Prostate gland (tissue), 2 donors: Measurements from ENCODE around the gene TUBB.

Experiments
- POLR2A ChIP-seq: fragments of 450-650 bp; IDR thresholded peaks from one replicate; pipeline ENCODE4 v1.6.1; 2016; ENCODE audit warnings: antibody characterized with exemption, mild to moderate bottlenecking
- POLR2AphosphoS5 ChIP-seq: sonication (generic); formaldehyde crosslinking; IDR thresholded peaks from one replicate; pipeline ENCODE4 v1.6.1; 2017; ENCODE audit warnings: antibody characterized with exemption
- TF ChIP-seq, protein P1 (sequence below), 4 experiments: fragments of 200-600 bp in 2 of 4; fragments of 450-650 bp in 2 of 4; sonication (generic) in 2 of 4; IDR thresholded peaks; 1 replicate in 3 of 4; 2 replicates in 1 of 4; pipeline ENCODE4 v1.5.1; 2016 to 2019; ENCODE audit warnings: antibody characterized with exemption in 4 of 4, mild to moderate bottlenecking in 2 of 4, moderate library complexity in 2 of 4

GRCh38 chr6:30767944-30768301 is 47.8 kb downstream of the TUBB start:
- TF ChIP-seq, protein P1, sequence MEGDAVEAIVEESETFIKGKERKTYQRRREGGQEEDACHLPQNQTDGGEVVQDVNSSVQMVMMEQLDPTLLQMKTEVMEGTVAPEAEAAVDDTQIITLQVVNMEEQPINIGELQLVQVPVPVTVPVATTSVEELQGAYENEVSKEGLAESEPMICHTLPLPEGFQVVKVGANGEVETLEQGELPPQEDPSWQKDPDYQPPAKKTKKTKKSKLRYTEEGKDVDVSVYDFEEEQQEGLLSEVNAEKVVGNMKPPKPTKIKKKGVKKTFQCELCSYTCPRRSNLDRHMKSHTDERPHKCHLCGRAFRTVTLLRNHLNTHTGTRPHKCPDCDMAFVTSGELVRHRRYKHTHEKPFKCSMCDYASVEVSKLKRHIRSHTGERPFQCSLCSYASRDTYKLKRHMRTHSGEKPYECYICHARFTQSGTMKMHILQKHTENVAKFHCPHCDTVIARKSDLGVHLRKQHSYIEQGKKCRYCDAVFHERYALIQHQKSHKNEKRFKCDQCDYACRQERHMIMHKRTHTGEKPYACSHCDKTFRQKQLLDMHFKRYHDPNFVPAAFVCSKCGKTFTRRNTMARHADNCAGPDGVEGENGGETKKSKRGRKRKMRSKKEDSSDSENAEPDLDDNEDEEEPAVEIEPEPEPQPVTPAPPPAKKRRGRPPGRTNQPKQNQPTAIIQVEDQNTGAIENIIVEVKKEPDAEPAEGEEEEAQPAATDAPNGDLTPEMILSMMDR (IDR thresholded peaks at IDR 0.05), result no peak
- TF ChIP-seq POLR2A (no peak), POLR2AphosphoS5 (no peak)
